K562 (cell line): ENCODE results near the gene DZIP3. TPM values are rescaled to one million over a fixed set of nuclear protein-coding genes. Genes with fewer than 3 reads are reported as not detected.

Experiments used
- ASH1L ChIP-seq: fragments of 450-650 bp; IDR thresholded peaks from 2 replicates; pipeline ENCODE4 v1.6.1; 2018; ENCODE audit warnings: borderline replicate concordance, mild to moderate bottlenecking, low read depth; ENCODE audit not compliant: partially characterized antibody
- CHD2 ChIP-seq: IDR thresholded peaks from 2 replicates; pipeline ENCODE4 v1.6.1; 2011; ENCODE audit warnings: low read depth, low read length
- ERF ChIP-seq: fragments of 450-650 bp; formaldehyde crosslinking; IDR thresholded peaks from 2 replicates; pipeline ENCODE4 v1.4.0; 2020; ENCODE audit warnings: mild to moderate bottlenecking, mixed read lengths
- FOS ChIP-seq: IDR thresholded peaks from 3 replicates; pipeline ENCODE4 v1.6.1; 2011; ENCODE audit not compliant: insufficient read length; ENCODE audit errors: extremely low read depth
- FOXA1 ChIP-seq: fragments of 450-650 bp; IDR thresholded peaks from 2 replicates; pipeline ENCODE4 v1.6.1; 2016; ENCODE audit warnings: mild to moderate bottlenecking, borderline replicate concordance
- NCOA1 ChIP-seq: fragments of 450-650 bp; IDR thresholded peaks from 2 replicates; pipeline ENCODE4 v1.6.1; 2016; ENCODE audit warnings: low read depth
- NELFE ChIP-seq: IDR thresholded peaks from 2 replicates; pipeline ENCODE4 v1.6.1; 2011; ENCODE audit warnings: mild to moderate bottlenecking; ENCODE audit not compliant: insufficient read depth, insufficient read length
- NRF1 ChIP-seq, 2 experiments: fragments of 450-650 bp; IDR thresholded peaks in 1 of 2; conservative IDR thresholded peaks in 1 of 2; 2 replicates each; pipeline ENCODE4 v1.6.1; 2014; ENCODE audit warnings: mild to moderate bottlenecking in 2 of 2
- TAL1 ChIP-seq: fragments of 450-650 bp; IDR thresholded peaks from 2 replicates; pipeline ENCODE4 v1.6.1; 2016; ENCODE audit warnings: mild to moderate bottlenecking
- TBL1XR1 ChIP-seq, 2 experiments: IDR thresholded peaks; 2 replicates each; pipeline ENCODE4 v1.6.1; 2012; ENCODE audit warnings: improper control_type of control experiment in 2 of 2, low read length in 2 of 2, mild to moderate bottlenecking in 1 of 2
- TCF3 ChIP-seq: sonication (generic); formaldehyde crosslinking; IDR thresholded peaks from 2 replicates; pipeline ENCODE4 v1.4.0; 2020; ENCODE audit warnings: mild to moderate bottlenecking, missing genetic modification reagents
- TCFL5 ChIP-seq: fragments of 250-450 bp; sonication (Bioruptor Pico); conservative IDR thresholded peaks from 2 replicates; pipeline ENCODE4 v1.6.1; 2021; ENCODE audit warnings: mild to moderate bottlenecking, moderate library complexity, matching md5 sums
- THRAP3 ChIP-seq: fragments of 450-650 bp; IDR thresholded peaks from 2 replicates; pipeline ENCODE4 v1.6.1; 2016; ENCODE audit warnings: mild to moderate bottlenecking, inconsistent platforms, borderline replicate concordance
- TSC22D4 ChIP-seq: fragments of 450-650 bp; IDR thresholded peaks from 2 replicates; pipeline ENCODE4 v1.6.1; 2016; ENCODE audit warnings: missing genetic modification characterization, missing biosample characterization, control low read depth
- USF1 ChIP-seq: sonication (generic); formaldehyde crosslinking; IDR thresholded peaks from 2 replicates; pipeline ENCODE4 v1.9.0; 2022; ENCODE audit warnings: mild to moderate bottlenecking, missing genetic modification reagents
- USF2 ChIP-seq: sonication (generic); formaldehyde crosslinking; IDR thresholded peaks from 2 replicates; pipeline ENCODE4 v1.5.0; 2020; ENCODE audit warnings: missing genetic modification reagents
- ZC3H4 ChIP-seq: sonication (generic); formaldehyde crosslinking; IDR thresholded peaks from 2 replicates; pipeline ENCODE4 v1.9.0; 2021; ENCODE audit warnings: missing genetic modification reagents, borderline replicate concordance
- ZFP36 ChIP-seq: fragments of 150-350 bp; IDR thresholded peaks from 2 replicates; pipeline ENCODE4 v1.6.1; 2018; ENCODE audit warnings: low read length, low read depth; ENCODE audit not compliant: partially characterized antibody
- ZNF407 ChIP-seq: fragments of 450-650 bp; IDR thresholded peaks from 2 replicates; pipeline ENCODE4 v1.6.1; 2016; ENCODE audit warnings: low read depth
- ZNF583 ChIP-seq: fragments of 250-450 bp; sonication (Bioruptor Pico); IDR thresholded peaks from 2 replicates; pipeline ENCODE4 v1.4.0; 2020
- polyA plus RNA-seq, 8 experiments: library from polyadenylated mRNA; depleted of rRNA in 4 of 8; stranded (reverse) in 5 of 8; unstranded in 3 of 8; fragments of >200 nt; fragmentation: Nextera tagmentation in 2 of 8; fragmentation: Illumina TruSeq in 1 of 8; extraction: Ambion mirVana in 2 of 8; extraction: Trizol in 1 of 8; gene quantifications; 2 replicates each; pipeline versions ENCODE4 v1.2.1 to v1.2.3, GENCODE V29; 2011 to 2014; ENCODE audit warnings: inconsistent platforms in 1 of 8, missing spikeins in 1 of 8
- total RNA-seq, 7 experiments: library from RNA; depleted of rRNA in 6 of 7; stranded (reverse); fragments of >200 nt in 6 of 7; fragmentation: Illumina TruSeq in 2 of 7; extraction: Trizol in 2 of 7; gene quantifications; 2 replicates each; pipeline versions ENCODE4 v1.2.1 to v1.2.3, GENCODE V29; 2011 to 2021; ENCODE audit warnings: low replicate concordance in 1 of 7

DZIP3 gene
- total and polyA plus RNA-seq, 9 of the 15 experiments (the other 6 are each of a cell fraction or from before 2014, with no cell fraction given), result 3.5 to 9.7 (median 5.7) TPM

- TF ChIP-seq ZNF407 (no peak), FOS (no peak), CHD2 (peak; percentile 94), TAL1 (no peak), TCFL5 (CRISPR knock-in tag) (no peak), ZFP36 (no peak), FOXA1 (no peak), ZC3H4 (CRISPR knock-in tag) (no peak), TBL1XR1 (IDR thresholded peaks at IDR 0.05; ENCODE audit: low read length in 2 of 2) (no peak), ERF (CRISPR knock-in tag) (no peak), NCOA1 (no peak), ASH1L (no peak), TCF3 (no peak), USF1 (no peak), USF2 (CRISPR knock-in tag) (no peak), TSC22D4 (tag) (no peak), NELFE (no peak), NRF1 (conservative IDR thresholded peaks at IDR 0.05 in 1 of 2, IDR thresholded peaks at IDR 0.05 in 1 of 2) (peak; percentile 61 to 69), THRAP3 (no peak), ZNF583 (no peak)
These were observed at the start of gene DZIP3, which contains the start of gene CIP2A (continued) for GRCh38 chr3:108589081-108589997.
